Measurements from ENCODE around the gene ARHGEF4.
A peak's percentile ranks its signal among the peaks of the same experiment; 100 is the strongest.
"Not testable (repeated sequence)": the region's sequence is repeated elsewhere in the genome, so short reads cannot be mapped to it uniquely, and the experiment has no call there.

Gene ARHGEF4

GRCh38 chr2:130892793-130893785, 56.4 kb downstream of the ARHGEF4 start:
- no peak for DNase-seq

- no peak for DNase-seq
These were observed 57.7 kb downstream of the ARHGEF4 start for GRCh38 chr2:130894326-130894942.

- no peak for DNase-seq
These were observed 60.1 kb downstream of the ARHGEF4 start for GRCh38 chr2:130896813-130897212.

GRCh38 chr2:130898553-130898952, 61.8 kb downstream of the ARHGEF4 start:
- DNase-seq, result no peak

GRCh38 chr2:130899306-130899705, 62.6 kb downstream of the ARHGEF4 start:
- no peak for DNase-seq

GRCh38 chr2:130901061-130901460, 64.3 kb downstream of the ARHGEF4 start:
- DNase-seq, result no peak

GRCh38 chr2:130901626-130902025, 64.9 kb downstream of the ARHGEF4 start:
- DNase-seq, result not testable (repeated sequence)

GRCh38 chr2:130908832-130909231, 72.1 kb downstream of the ARHGEF4 start:
- no peak for DNase-seq

- DNase-seq, result no peak
These were observed 74.2 kb downstream of the ARHGEF4 start for GRCh38 chr2:130910931-130911330.

- no peak for DNase-seq
These were observed 74.8 kb downstream of the ARHGEF4 start for GRCh38 chr2:130911482-130911881.

GRCh38 chr2:130911996-130912395, 75.3 kb downstream of the ARHGEF4 start:
- no peak for DNase-seq

GRCh38 chr2:130912471-130912870, 75.8 kb downstream of the ARHGEF4 start:
- no peak for DNase-seq

GRCh38 chr2:130913891-130914290, 77.2 kb downstream of the ARHGEF4 start:
- no peak for DNase-seq

GRCh38 chr2:130915149-130915548, 78.4 kb downstream of the ARHGEF4 start:
- DNase-seq, result no peak

GRCh38 chr2:130915595-130916437, 79.1 kb downstream of the ARHGEF4 start:
- DNase-seq, result no peak

GRCh38 chr2:130916438-130916705, 79.7 kb downstream of the ARHGEF4 start:
- DNase-seq, result no peak

GRCh38 chr2:130917006-130917688, 80.4 kb downstream of the ARHGEF4 start:
- no peak for DNase-seq

- no peak for DNase-seq
These were observed 81.7 kb downstream of the ARHGEF4 start for GRCh38 chr2:130918393-130918792.

GRCh38 chr2:130920415-130921163, 83.9 kb downstream of the ARHGEF4 start:
- peak; percentile 42 for DNase-seq

GRCh38 chr2:130921164-130921476, 84.4 kb downstream of the ARHGEF4 start:
- no peak for DNase-seq

- no peak for DNase-seq
These were observed 85.7 kb downstream of the ARHGEF4 start for GRCh38 chr2:130922417-130922816.

GRCh38 chr2:130928385-130928784, 91.7 kb downstream of the ARHGEF4 start:
- DNase-seq, result no peak
